Measurements from ENCODE around the gene SH2D6. TPM values are rescaled to one million over a fixed set of nuclear protein-coding genes. Genes with fewer than 3 reads are reported as not detected.

SH2D6 gene
- total and polyA plus RNA-seq, 2 donors (not counting 1 experiment from before 2014, with no cell fraction given): 0.27 to 1.6 TPM

GRCh38 chr2:85415980-85416650 is 2.4 kb upstream of the SH2D6 start:
- WGBS (ENCODE audit: insufficient coverage): 87% methylated on average over 11 of the region's 12 CpGs
- Histone ChIP-seq H3K27ac (ENCODE audit: low read length in 2 of 2) (no peak overlapping the region), H4K20me1 (ENCODE audit: control insufficient read depth, insufficient read depth, low read length, poor library complexity, severe bottlenecking) (no peaks in the 10 kb centered on the region), H3K9me3 (ENCODE audit: control extremely low read depth in 1 of 3, control insufficient read depth in 2 of 3, insufficient read depth in 1 of 3, low read length in 2 of 3) (no peaks in the 10 kb centered on the region), H3K79me2 (ENCODE audit: control insufficient read depth, insufficient read depth, low read length) (peaks cover 25% of the 10 kb centered on the region), H3K4me2 (replicated peaks; ENCODE audit: low read depth, low read length, poor library complexity, severe bottlenecking) (no peak overlapping the region), H3K4me1 (ENCODE audit: control insufficient read depth in 2 of 2, insufficient read depth in 2 of 2, low read length in 2 of 2) (peaks cover 41 to 57% of the 10 kb centered on the region in 2 donors), H2AFZ (ENCODE audit: insufficient read depth, low read depth, low read length, poor library complexity, severe bottlenecking) (no peak overlapping the region), H3K27me3 (replicated peaks in 1 of 4; ENCODE audit: control extremely low read depth in 1 of 4, control insufficient read depth in 3 of 4, insufficient read depth in 4 of 4, low read length in 3 of 4) (no peaks in the 10 kb centered on the region), H3K36me3 (replicated peaks in 1 of 2; ENCODE audit: control extremely low read depth in 1 of 2, control insufficient read depth in 1 of 2, extremely low read depth in 1 of 2, insufficient read depth in 2 of 2, low read length in 1 of 2) (no peaks in the 10 kb centered on the region), H3K4me3 (ENCODE audit: control extremely low read depth in 1 of 5, extremely low read depth in 1 of 5, insufficient read depth in 1 of 5, low read depth in 2 of 5, low read length in 4 of 5) (no peak overlapping the region), H3K9ac (ENCODE audit: low read length) (no peak overlapping the region)
- ChIA-PET POLR2A (interaction anchor here (0.9 kb wide), 1 partner anchor 88 kb away, joined by 14 read pairs; the partner anchor contains the start of gene TGOLN2), CTCF (interaction anchor here (1.0 to 8.7 kb wide), 3 partner anchors 12 to 221 kb away, joined by 3 to 299 read pairs (median 4); no protein-coding TSS in a partner anchor)
- H3K27me3 Mint-ChIP-seq: no peaks in the 10 kb centered on the region
- H3K9me3 Mint-ChIP-seq (ENCODE audit: insufficient read depth): no peaks in the 10 kb centered on the region
- H3K4me3 Mint-ChIP-seq: no peak overlapping the region
- DNase-seq: no peak
- no peak for TF ChIP-seq EZH2 (IDR thresholded peaks at IDR 0.05; ENCODE audit: borderline replicate concordance, insufficient read depth, low read depth, low read length, poor library complexity, severe bottlenecking)
- TF ChIP-seq CTCF (IDR thresholded peaks at IDR 0.05): no peak
- H3K4me1 Mint-ChIP-seq: peaks cover 55% of the 10 kb centered on the region
- intact Hi-C loops (cut with micrococcal nuclease): no loop called here
- no peak overlapping the region for H3K27ac Mint-ChIP-seq
- no peak for ATAC-seq (ENCODE audit: low read depth)

Data from B cell (primary cell).